ENCODE data around the gene CHMP6. TPM values are rescaled to one million over a fixed set of nuclear protein-coding genes. Genes with fewer than 3 reads are reported as not detected.

The CHMP6 gene
- total and polyA plus RNA-seq, 9 of the 15 experiments (the other 6 are each of a cell fraction or from before 2014, with no cell fraction given): 0.25 to 30.4 (median 13.4) TPM

DNA sequence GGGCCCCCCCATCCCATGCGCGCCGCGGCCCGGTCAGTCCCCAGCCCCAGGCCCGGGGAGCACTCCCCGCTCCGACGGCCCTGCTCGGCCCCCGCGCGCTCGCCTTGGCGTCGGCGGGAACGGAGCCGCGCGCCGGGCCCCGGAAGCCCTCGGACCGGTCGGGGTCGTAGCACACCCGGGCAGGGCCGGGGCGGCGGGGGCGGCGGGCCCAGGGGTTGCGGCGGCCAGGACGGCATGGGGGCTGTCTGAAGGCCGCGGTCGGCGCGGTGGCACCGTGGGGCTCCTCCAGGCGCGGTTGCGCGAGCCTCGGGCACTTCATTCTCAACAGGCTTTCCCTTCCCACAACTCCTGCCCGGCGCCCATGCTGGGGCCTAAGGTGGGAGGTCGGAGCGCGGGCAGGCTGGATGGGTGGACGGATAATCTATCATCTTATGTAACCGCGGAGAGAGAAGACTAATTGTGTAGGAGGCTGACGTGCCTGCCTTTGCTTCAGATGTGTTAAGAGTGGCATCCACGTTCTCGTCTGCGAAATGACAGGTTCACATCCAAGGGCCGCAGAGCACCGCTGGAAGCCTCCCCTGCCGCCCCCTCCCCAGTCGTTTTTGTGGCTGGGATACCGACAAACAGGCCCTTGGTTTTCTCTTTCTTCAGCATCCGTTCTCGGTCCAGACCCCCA, 44.0 kb downstream of the CHMP6 start (continued):
- TF ChIP-seq, protein P1, sequence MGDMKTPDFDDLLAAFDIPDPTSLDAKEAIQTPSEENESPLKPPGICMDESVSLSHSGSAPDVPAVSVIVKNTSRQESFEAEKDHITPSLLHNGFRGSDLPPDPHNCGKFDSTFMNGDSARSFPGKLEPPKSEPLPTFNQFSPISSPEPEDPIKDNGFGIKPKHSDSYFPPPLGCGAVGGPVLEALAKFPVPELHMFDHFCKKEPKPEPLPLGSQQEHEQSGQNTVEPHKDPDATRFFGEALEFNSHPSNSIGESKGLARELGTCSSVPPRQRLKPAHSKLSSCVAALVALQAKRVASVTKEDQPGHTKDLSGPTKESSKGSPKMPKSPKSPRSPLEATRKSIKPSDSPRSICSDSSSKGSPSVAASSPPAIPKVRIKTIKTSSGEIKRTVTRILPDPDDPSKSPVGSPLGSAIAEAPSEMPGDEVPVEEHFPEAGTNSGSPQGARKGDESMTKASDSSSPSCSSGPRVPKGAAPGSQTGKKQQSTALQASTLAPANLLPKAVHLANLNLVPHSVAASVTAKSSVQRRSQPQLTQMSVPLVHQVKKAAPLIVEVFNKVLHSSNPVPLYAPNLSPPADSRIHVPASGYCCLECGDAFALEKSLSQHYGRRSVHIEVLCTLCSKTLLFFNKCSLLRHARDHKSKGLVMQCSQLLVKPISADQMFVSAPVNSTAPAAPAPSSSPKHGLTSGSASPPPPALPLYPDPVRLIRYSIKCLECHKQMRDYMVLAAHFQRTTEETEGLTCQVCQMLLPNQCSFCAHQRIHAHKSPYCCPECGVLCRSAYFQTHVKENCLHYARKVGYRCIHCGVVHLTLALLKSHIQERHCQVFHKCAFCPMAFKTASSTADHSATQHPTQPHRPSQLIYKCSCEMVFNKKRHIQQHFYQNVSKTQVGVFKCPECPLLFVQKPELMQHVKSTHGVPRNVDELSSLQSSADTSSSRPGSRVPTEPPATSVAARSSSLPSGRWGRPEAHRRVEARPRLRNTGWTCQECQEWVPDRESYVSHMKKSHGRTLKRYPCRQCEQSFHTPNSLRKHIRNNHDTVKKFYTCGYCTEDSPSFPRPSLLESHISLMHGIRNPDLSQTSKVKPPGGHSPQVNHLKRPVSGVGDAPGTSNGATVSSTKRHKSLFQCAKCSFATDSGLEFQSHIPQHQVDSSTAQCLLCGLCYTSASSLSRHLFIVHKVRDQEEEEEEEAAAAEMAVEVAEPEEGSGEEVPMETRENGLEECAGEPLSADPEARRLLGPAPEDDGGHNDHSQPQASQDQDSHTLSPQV (IDR thresholded peaks at IDR 0.05): 0 out of 2 replicates have a peak, but pooled peaks have one; percentile 24
- peak; percentile 37 for TF ChIP-seq ZFX (CRISPR knock-in tag; IDR thresholded peaks at IDR 0.05)
- TF ChIP-seq YY1 (IDR thresholded peaks at IDR 0.05; ENCODE audit: borderline replicate concordance in 1 of 3, control insufficient read depth in 1 of 3, extremely low read depth in 1 of 3, insufficient read depth in 3 of 3, insufficient read length in 1 of 3, insufficient replicate concordance in 2 of 3, low read depth in 1 of 3, low read length in 2 of 3): peak in 1 of 3 experiments; percentile 5
